Dermis lymphatic vessel endothelial cell (primary cell): ENCODE data around the gene SCN2A. TPM values are rescaled to one million over a fixed set of nuclear protein-coding genes. Genes with fewer than 3 reads are reported as not detected.

Experiments
- total RNA-seq: library from RNA; depleted of rRNA; stranded (reverse); fragments of >200 nt; gene quantifications from 2 replicates; pipeline ENCODE4 v1.2.1, GENCODE V29; 2014

SCN2A gene
- under 0.01 TPM in 1 of 2 replicates, not detected in the other for total RNA-seq

GRCh38 chr2:165239230-165239629, at the start of gene SCN2A:
TSS of gene SCN2A (plus strand) at chr2:165239414. CDS start at chr2:165295824, 56,410 bp downstream.

GRCh38 chr2:165203689-165204559, 35.3 kb upstream of the SCN2A start, which contains the start of gene SCN3A:
TSS of gene SCN3A (minus strand) at chr2:165204050. CDS start at chr2:165176394, 27,656 bp downstream.

Other genes starting within 250 kb of the SCN2A start
- gene SCN3A, start 35.4 kb upstream of the SCN2A start, total RNA-seq, result 0.69 and 14.8 TPM in 2 replicates
- gene CSRNP3, start 230.3 kb downstream of the SCN2A start, total RNA-seq, result 0.76 and 0.95 TPM in 2 replicates